ENCODE measurements around the gene POMT2.
A peak's percentile ranks its signal among the peaks of the same experiment; 100 is the strongest.
"Not testable (repeated sequence)": the region's sequence is repeated elsewhere in the genome, so short reads cannot be mapped to it uniquely, and the experiment has no call there.

POMT2 gene

GRCh38 chr14:77324289-77324688, 3.6 kb upstream of the POMT2 start:
- no peak for DNase-seq (ENCODE audit: low spot score)

GRCh38 chr14:77323571-77323970, 2.9 kb upstream of the POMT2 start:
- DNase-seq (ENCODE audit: low spot score), result no peak

- DNase-seq (ENCODE audit: low spot score), result no peak
These were observed 2.3 kb upstream of the POMT2 start for GRCh38 chr14:77322951-77323350.

GRCh38 chr14:77322250-77322902, 1.7 kb upstream of the POMT2 start:
- no peak for DNase-seq (ENCODE audit: low spot score)

GRCh38 chr14:77319422-77319821, 1.3 kb downstream of the POMT2 start:
- DNase-seq (ENCODE audit: low spot score), result peak; percentile 61

- DNase-seq (ENCODE audit: low spot score), result not testable (repeated sequence)
These were observed 1.9 kb downstream of the POMT2 start for GRCh38 chr14:77318756-77319155.

- peak; percentile 84 for DNase-seq (ENCODE audit: low spot score)
These were observed 2.6 kb downstream of the POMT2 start for GRCh38 chr14:77318006-77318553.

- DNase-seq (ENCODE audit: low spot score), result peak; percentile 41
These were observed 3.8 kb downstream of the POMT2 start for GRCh38 chr14:77316872-77317301.

GRCh38 chr14:77316195-77316505, 4.5 kb downstream of the POMT2 start:
- DNase-seq (ENCODE audit: low spot score), result no peak

GRCh38 chr14:77314539-77315457, 5.9 kb downstream of the POMT2 start:
- DNase-seq (ENCODE audit: low spot score), result peak; percentile 48

GRCh38 chr14:77314043-77314442, 6.6 kb downstream of the POMT2 start:
- peak; percentile 82 for DNase-seq (ENCODE audit: low spot score)

- no peak for DNase-seq (ENCODE audit: low spot score)
These were observed 7.3 kb downstream of the POMT2 start for GRCh38 chr14:77313371-77313770.

GRCh38 chr14:77311217-77311616, 9.5 kb downstream of the POMT2 start:
- DNase-seq (ENCODE audit: low spot score), result no peak

GRCh38 chr14:77310026-77310425, 10.7 kb downstream of the POMT2 start:
- no peak for DNase-seq (ENCODE audit: low spot score)

- no peak for DNase-seq (ENCODE audit: low spot score)
These were observed 11.6 kb downstream of the POMT2 start for GRCh38 chr14:77309131-77309530.

GRCh38 chr14:77306851-77307496, 13.7 kb downstream of the POMT2 start:
- DNase-seq (ENCODE audit: low spot score), result peak; percentile 93

GRCh38 chr14:77306416-77306815, 14.3 kb downstream of the POMT2 start:
- DNase-seq (ENCODE audit: low spot score), result peak; percentile 97

- DNase-seq (ENCODE audit: low spot score), result peak; percentile 76
These were observed 15.0 kb downstream of the POMT2 start for GRCh38 chr14:77305696-77306095.

GRCh38 chr14:77303417-77304156, 17.1 kb downstream of the POMT2 start:
- DNase-seq (ENCODE audit: low spot score), result peak; percentile 73

GRCh38 chr14:77302926-77303325, 17.8 kb downstream of the POMT2 start:
- no peak for DNase-seq (ENCODE audit: low spot score)

- peak; percentile 96 for DNase-seq (ENCODE audit: low spot score)
These were observed 19.6 kb downstream of the POMT2 start for GRCh38 chr14:77301103-77301502.

GRCh38 chr14:77299771-77300170, 20.9 kb downstream of the POMT2 start:
- no peak for DNase-seq (ENCODE audit: low spot score)
